ENCODE data around the gene SLC28A1.

DNA sequence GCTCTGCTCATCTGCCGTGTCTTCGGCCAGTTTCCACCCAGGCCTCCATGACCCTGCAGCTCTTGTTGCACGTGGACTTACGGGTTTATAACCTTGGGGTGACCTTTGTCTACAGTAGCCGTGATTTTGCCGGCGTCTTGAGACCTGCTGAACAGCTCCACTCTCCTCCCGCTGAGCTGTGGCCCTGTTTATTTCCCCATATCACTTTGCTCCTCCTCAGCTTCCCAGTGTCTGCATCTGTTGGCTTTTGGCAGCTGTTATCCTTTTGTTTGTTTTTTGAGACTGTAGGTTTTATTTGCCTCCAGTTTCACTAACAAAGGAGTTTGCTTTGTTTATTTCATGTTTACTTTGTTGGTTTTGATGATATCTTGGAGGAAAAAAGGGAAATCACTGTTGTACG is 29.3 kb upstream of the SLC28A1 start:
- TF ChIP-seq, protein P1, sequence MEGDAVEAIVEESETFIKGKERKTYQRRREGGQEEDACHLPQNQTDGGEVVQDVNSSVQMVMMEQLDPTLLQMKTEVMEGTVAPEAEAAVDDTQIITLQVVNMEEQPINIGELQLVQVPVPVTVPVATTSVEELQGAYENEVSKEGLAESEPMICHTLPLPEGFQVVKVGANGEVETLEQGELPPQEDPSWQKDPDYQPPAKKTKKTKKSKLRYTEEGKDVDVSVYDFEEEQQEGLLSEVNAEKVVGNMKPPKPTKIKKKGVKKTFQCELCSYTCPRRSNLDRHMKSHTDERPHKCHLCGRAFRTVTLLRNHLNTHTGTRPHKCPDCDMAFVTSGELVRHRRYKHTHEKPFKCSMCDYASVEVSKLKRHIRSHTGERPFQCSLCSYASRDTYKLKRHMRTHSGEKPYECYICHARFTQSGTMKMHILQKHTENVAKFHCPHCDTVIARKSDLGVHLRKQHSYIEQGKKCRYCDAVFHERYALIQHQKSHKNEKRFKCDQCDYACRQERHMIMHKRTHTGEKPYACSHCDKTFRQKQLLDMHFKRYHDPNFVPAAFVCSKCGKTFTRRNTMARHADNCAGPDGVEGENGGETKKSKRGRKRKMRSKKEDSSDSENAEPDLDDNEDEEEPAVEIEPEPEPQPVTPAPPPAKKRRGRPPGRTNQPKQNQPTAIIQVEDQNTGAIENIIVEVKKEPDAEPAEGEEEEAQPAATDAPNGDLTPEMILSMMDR (IDR thresholded peaks at IDR 0.05; ENCODE audit: low read depth, low read length, missing input control): no peak
- TF ChIP-seq TAF1 (conservative IDR thresholded peaks at IDR 0.05): no peak
- no peak for TF ChIP-seq EGR1 (IDR thresholded peaks at IDR 0.05; ENCODE audit: low read depth in 2 of 2)
- TF ChIP-seq, protein P2, sequence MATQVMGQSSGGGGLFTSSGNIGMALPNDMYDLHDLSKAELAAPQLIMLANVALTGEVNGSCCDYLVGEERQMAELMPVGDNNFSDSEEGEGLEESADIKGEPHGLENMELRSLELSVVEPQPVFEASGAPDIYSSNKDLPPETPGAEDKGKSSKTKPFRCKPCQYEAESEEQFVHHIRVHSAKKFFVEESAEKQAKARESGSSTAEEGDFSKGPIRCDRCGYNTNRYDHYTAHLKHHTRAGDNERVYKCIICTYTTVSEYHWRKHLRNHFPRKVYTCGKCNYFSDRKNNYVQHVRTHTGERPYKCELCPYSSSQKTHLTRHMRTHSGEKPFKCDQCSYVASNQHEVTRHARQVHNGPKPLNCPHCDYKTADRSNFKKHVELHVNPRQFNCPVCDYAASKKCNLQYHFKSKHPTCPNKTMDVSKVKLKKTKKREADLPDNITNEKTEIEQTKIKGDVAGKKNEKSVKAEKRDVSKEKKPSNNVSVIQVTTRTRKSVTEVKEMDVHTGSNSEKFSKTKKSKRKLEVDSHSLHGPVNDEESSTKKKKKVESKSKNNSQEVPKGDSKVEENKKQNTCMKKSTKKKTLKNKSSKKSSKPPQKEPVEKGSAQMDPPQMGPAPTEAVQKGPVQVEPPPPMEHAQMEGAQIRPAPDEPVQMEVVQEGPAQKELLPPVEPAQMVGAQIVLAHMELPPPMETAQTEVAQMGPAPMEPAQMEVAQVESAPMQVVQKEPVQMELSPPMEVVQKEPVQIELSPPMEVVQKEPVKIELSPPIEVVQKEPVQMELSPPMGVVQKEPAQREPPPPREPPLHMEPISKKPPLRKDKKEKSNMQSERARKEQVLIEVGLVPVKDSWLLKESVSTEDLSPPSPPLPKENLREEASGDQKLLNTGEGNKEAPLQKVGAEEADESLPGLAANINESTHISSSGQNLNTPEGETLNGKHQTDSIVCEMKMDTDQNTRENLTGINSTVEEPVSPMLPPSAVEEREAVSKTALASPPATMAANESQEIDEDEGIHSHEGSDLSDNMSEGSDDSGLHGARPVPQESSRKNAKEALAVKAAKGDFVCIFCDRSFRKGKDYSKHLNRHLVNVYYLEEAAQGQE (IDR thresholded peaks at IDR 0.05): no peak
- no peak for TF ChIP-seq YY1 (IDR thresholded peaks at IDR 0.05)
